HG03045 (cell line): ENCODE measurements around the gene C3.
"Not testable (repeated sequence)": the region's sequence is repeated elsewhere in the genome, so short reads cannot be mapped to it uniquely, and the experiment has no call there.

Source experiments
- ATAC-seq: cut with Tn5 transposase; IDR thresholded peaks from one replicate; pipeline ENCODE4 v1.9.1; 2021; ENCODE audit warnings: mild to moderate bottlenecking, moderate library complexity; ENCODE audit not compliant: unreplicated experiment

The C3 gene

GRCh38 chr19:6713773-6714692 is 6.4 kb downstream of the C3 start:
- ATAC-seq: no peak

GRCh38 chr19:6712692-6713670 is 7.5 kb downstream of the C3 start:
- ATAC-seq: no peak

GRCh38 chr19:6712231-6712630 is 8.2 kb downstream of the C3 start:
- ATAC-seq: no peak

- ATAC-seq: no peak
These were observed 8.8 kb downstream of the C3 start for GRCh38 chr19:6711605-6712004.

GRCh38 chr19:6711078-6711361 is 9.4 kb downstream of the C3 start:
- ATAC-seq: no peak

- ATAC-seq: no peak
These were observed 10.0 kb downstream of the C3 start for GRCh38 chr19:6710273-6711077.

GRCh38 chr19:6709549-6709948 is 10.9 kb downstream of the C3 start:
- no peak for ATAC-seq

GRCh38 chr19:6708913-6709312 is 11.5 kb downstream of the C3 start:
- ATAC-seq: not testable (repeated sequence)

GRCh38 chr19:6708346-6708745 is 12.1 kb downstream of the C3 start:
- ATAC-seq: no peak

- no peak for ATAC-seq
These were observed 12.8 kb downstream of the C3 start for GRCh38 chr19:6707658-6708018.

GRCh38 chr19:6707011-6707657 is 13.3 kb downstream of the C3 start:
- ATAC-seq: no peak

- no peak for ATAC-seq
These were observed 13.9 kb downstream of the C3 start for GRCh38 chr19:6706633-6706958.

- ATAC-seq: no peak
These were observed 14.4 kb downstream of the C3 start for GRCh38 chr19:6705931-6706632.

- no peak for ATAC-seq
These were observed 19.7 kb downstream of the C3 start for GRCh38 chr19:6700586-6701316.

- ATAC-seq: no peak
These were observed 20.5 kb downstream of the C3 start for GRCh38 chr19:6699935-6700334.

GRCh38 chr19:6697291-6697690 is 23.2 kb downstream of the C3 start:
- ATAC-seq: no peak

GRCh38 chr19:6696239-6696820 is 24.1 kb downstream of the C3 start:
- ATAC-seq: no peak

- ATAC-seq: no peak
These were observed 26.2 kb downstream of the C3 start for GRCh38 chr19:6694147-6694815.

- no peak for ATAC-seq
These were observed 26.8 kb downstream of the C3 start for GRCh38 chr19:6693681-6694080.
